ENCODE measurements around the gene OIP5. TPM values are rescaled to one million over a fixed set of nuclear protein-coding genes. Genes with fewer than 3 reads are reported as not detected.
A peak's percentile ranks its signal among the peaks of the same experiment; 100 is the strongest.

The OIP5 gene
- polyA plus RNA-seq, 3 donors = 0.05 to 0.28 (median 0.22) TPM

DNA sequence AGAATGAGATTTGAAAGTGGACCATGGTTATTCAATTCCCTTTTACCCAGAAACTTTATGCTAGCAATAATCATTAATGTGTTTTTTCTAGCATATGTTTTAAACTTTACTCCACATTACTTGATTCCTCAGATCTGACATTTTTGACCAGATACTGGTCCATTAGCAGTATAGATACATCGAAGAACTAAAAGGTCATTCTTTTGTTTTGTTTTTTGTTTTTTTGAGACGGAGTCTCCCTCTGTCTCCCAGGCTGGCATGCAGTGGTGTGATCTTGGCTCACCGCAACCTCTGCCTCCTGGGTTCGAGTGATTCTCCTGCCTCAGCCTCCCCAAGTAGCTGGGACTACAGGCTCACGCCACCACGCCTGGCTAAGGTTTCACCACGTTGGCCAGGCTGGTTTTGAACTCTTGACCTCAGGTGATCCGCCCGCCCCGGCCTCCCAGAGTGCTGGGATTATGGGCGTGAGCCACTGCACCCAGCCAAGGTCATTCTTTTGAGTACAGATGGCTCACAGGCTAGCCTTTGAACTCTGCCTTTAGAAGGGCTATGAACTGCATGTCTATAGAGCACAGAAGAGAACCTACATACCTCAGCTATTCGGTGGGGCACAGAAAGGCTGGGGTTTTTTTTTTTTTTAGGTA lies 72.7 kb downstream of the OIP5 start:
- Mint-ChIP-seq H3K4me1 (peaks cover 45% of the 10 kb centered on the region), H3K9me3 (peaks cover 0 to 2% (median 0%) of the 10 kb centered on the region in 7 donors), H3K4me3 (no peak overlapping the region), H3K27ac (peak overlapping the region in 4 of 7 donors; percentile 37 to 88 (median 49)), H3K27me3 (ENCODE audit: low read depth in 3 of 3) (peaks cover 0 to 3% (median 0%) of the 10 kb centered on the region in 3 donors), H3K36me3 (peaks cover 46 to 82% of the 10 kb centered on the region in 2 donors)
- DNase-seq = no peak
- TF ChIP-seq, protein P1, sequence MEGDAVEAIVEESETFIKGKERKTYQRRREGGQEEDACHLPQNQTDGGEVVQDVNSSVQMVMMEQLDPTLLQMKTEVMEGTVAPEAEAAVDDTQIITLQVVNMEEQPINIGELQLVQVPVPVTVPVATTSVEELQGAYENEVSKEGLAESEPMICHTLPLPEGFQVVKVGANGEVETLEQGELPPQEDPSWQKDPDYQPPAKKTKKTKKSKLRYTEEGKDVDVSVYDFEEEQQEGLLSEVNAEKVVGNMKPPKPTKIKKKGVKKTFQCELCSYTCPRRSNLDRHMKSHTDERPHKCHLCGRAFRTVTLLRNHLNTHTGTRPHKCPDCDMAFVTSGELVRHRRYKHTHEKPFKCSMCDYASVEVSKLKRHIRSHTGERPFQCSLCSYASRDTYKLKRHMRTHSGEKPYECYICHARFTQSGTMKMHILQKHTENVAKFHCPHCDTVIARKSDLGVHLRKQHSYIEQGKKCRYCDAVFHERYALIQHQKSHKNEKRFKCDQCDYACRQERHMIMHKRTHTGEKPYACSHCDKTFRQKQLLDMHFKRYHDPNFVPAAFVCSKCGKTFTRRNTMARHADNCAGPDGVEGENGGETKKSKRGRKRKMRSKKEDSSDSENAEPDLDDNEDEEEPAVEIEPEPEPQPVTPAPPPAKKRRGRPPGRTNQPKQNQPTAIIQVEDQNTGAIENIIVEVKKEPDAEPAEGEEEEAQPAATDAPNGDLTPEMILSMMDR (IDR thresholded peaks at IDR 0.05) = no peak
- no peaks in the 10 kb centered on the region for H4K20me1 ChIP-seq (ENCODE audit: insufficient read depth, low read length)
- H3K4me2 ChIP-seq (replicated peaks; ENCODE audit: extremely low read depth, low read length, poor library complexity, severe bottlenecking) = no peak overlapping the region
- H3K4me3 ChIP-seq (replicated peaks in 1 of 3; ENCODE audit: low read depth in 2 of 3, low read length in 3 of 3) = no peak overlapping the region
- H2AFZ ChIP-seq (ENCODE audit: insufficient read depth, low read depth, low read length, poor library complexity, severe bottlenecking) = no peak overlapping the region
- H3K27ac ChIP-seq (ENCODE audit: low read depth in 1 of 2, low read length in 2 of 2) = no peak overlapping the region
- no peak overlapping the region for H3K9ac ChIP-seq (ENCODE audit: insufficient read depth, low read length, poor library complexity, severe bottlenecking)
- H3K27me3 ChIP-seq (ENCODE audit: control insufficient read depth in 2 of 2, insufficient read depth in 2 of 2, low read length in 2 of 2) = no peaks in the 10 kb centered on the region
- H3K79me2 ChIP-seq (ENCODE audit: insufficient read depth, low read length) = no peaks in the 10 kb centered on the region
- 94% methylated on average over 11 of the region's 12 CpGs for WGBS (ENCODE audit: insufficient coverage)
- peaks cover 26 to 39% of the 10 kb centered on the region in 2 donors for H3K4me1 ChIP-seq (ENCODE audit: control insufficient read depth in 1 of 2, insufficient read depth in 2 of 2, low read length in 2 of 2)
- intact Hi-C loops (cut with micrococcal nuclease) = no loop called here
- H3K9me3 ChIP-seq (replicated peaks in 1 of 2; ENCODE audit: control insufficient read depth in 1 of 2, insufficient read depth in 1 of 2, low read length in 2 of 2) = no peaks in the 10 kb centered on the region
- peaks cover 57 to 76% of the 10 kb centered on the region in 2 donors for H3K36me3 ChIP-seq (replicated peaks in 1 of 2; ENCODE audit: control insufficient read depth in 1 of 2, insufficient read depth in 2 of 2, low read length in 2 of 2)

Other genes starting within 250 kb of the OIP5 start
- 10 to 100 TPM in 1 of 3 donors, 1 to 10 TPM in 2; 2.3 to 13.1 (median 2.4) TPM for gene INO80, start 216.3 kb downstream of the OIP5 start, polyA plus RNA-seq
- under 1 TPM in 2 of 3 donors, not detected in 1; 0.04 to 0.08 TPM for gene EXD1, start 101.8 kb downstream of the OIP5 start, polyA plus RNA-seq
- 10 to 100 TPM; 57.2 to 67.2 (median 58.8) TPM for gene CHP1, start 101.3 kb downstream of the OIP5 start, polyA plus RNA-seq
- 1 to 10 TPM; 2.4 to 4.0 (median 3.5) TPM for gene NUSAP1, start 290 bp upstream of the OIP5 start, polyA plus RNA-seq
- 10 to 100 TPM in 2 of 3 donors, 1 to 10 TPM in 1; 5.8 to 29.1 (median 26.9) TPM for gene NDUFAF1, start 69.9 kb upstream of the OIP5 start, polyA plus RNA-seq
- 10 to 100 TPM; 11.2 to 19.1 (median 15.0) TPM for gene RTF1, start 84.5 kb upstream of the OIP5 start, polyA plus RNA-seq
- gene ITPKA, start 161.3 kb upstream of the OIP5 start, polyA plus RNA-seq = under 1 TPM in 1 of 3 donors, not detected in 2; 0.31 TPM
- gene LTK, start 181.2 kb upstream of the OIP5 start, polyA plus RNA-seq = under 1 TPM in 1 of 3 donors, not detected in 2; 0.12 TPM
- gene RPAP1, start 211.7 kb upstream of the OIP5 start, polyA plus RNA-seq = 1 to 10 TPM; 2.7 to 9.9 (median 2.9) TPM
- gene TYRO3, start 226.6 kb upstream of the OIP5 start, polyA plus RNA-seq = under 1 TPM in 2 of 3 donors, not detected in 1; 0.09 to 0.12 TPM

All from CD14-positive monocyte (primary cell).